Epidermal melanocyte (primary cell): ENCODE measurements around the gene MGAT5B.

Experiments
- DNase-seq: peaks from one replicate; pipeline ENCODE4 v3.0.0; 2011; ENCODE audit warnings: low spot score; ENCODE audit not compliant: insufficient read length

Gene MGAT5B

GRCh38 chr17:76902476-76902875, 34.3 kb downstream of the MGAT5B start:
- no peak for DNase-seq

- no peak for DNase-seq
Observed at GRCh38 chr17:76903631-76904030, 35.4 kb downstream of the MGAT5B start.

- DNase-seq: no peak
Observed at GRCh38 chr17:76904116-76904515, 35.9 kb downstream of the MGAT5B start.

GRCh38 chr17:76905036-76905435, 36.8 kb downstream of the MGAT5B start:
- no peak for DNase-seq

DNA sequence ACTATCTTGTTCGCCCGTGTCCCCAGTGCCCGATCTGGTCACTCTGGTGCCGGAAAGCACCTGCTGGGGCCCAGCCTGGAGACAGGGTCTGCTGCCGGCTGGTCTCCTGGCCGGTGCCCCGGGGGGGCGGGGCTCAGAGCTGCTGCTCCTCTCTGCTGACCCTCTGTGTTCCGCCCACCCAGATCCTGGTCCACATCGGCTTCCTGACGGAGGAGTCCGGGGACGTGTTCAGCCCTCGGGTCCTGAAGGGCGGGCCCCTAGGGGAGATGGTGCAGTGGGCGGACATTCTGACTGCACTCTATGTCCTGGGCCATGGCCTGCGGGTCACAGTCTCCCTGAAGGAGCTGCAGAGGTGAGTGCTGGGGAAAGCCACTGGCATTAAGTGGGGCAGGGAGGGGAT, 37.6 kb downstream of the MGAT5B start:
- no peak for DNase-seq

- no peak for DNase-seq
Observed at GRCh38 chr17:76906463-76906862, 38.3 kb downstream of the MGAT5B start.

DNA sequence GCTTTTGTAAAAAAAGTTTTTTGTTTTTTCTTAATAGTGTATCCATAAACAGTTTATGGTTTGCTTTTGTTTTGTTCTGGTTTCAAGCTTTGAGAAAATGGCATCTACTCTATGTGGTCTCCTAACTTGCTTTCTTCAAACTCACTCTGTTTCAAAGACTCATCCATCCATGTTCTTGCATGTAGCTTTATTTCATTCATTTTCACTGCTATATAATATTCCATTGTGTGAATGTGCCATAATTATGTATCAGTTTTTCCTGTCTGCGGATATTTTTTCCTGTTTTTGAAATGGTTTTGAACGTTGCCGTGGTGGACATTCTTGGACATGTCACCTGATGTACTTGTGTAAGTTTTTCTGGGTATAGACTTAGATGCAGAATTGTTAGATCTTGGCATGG, 39.1 kb downstream of the MGAT5B start:
- no peak for DNase-seq

- DNase-seq: no peak
Observed at GRCh38 chr17:76909971-76910760, 42.0 kb downstream of the MGAT5B start.

DNA sequence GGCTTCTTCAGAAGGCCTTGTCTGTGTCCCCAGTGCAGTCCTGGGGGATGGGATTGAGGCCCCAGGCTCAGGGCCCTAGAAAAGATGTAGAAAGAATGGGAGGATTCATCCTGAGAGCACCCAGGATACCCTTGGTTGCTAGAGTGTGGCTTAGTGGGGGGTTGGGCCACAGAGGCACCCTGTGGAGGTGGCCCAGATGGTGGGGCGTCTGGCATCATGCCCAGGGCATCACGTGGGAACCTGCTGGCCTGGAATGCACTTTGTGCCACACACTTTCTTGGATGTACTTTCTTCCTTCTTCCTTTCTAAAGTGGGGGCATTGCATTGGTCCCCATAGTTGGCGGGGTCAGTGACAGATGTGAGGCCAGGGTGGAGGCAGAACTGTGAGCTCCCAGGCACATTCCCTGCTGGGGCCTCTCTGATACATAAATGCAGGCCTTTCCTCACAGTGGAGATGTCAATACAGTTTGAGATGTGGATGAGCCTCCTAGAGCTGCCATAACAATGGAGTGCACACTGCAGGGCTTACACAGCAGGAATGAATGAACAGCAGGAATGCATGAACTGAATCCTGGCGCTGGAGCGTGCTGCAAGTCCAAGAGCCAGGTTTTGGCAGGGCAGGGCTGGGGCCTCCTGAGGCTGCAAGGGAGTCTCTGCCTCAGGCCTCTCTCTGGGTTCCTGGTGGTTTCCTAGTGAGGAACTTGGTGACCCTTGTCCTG, 43.3 kb downstream of the MGAT5B start:
- DNase-seq: no peak

GRCh38 chr17:76912421-76913164, 44.4 kb downstream of the MGAT5B start:
- DNase-seq: no peak

- no peak for DNase-seq
Observed at GRCh38 chr17:76914937-76915336, 46.7 kb downstream of the MGAT5B start.

DNA sequence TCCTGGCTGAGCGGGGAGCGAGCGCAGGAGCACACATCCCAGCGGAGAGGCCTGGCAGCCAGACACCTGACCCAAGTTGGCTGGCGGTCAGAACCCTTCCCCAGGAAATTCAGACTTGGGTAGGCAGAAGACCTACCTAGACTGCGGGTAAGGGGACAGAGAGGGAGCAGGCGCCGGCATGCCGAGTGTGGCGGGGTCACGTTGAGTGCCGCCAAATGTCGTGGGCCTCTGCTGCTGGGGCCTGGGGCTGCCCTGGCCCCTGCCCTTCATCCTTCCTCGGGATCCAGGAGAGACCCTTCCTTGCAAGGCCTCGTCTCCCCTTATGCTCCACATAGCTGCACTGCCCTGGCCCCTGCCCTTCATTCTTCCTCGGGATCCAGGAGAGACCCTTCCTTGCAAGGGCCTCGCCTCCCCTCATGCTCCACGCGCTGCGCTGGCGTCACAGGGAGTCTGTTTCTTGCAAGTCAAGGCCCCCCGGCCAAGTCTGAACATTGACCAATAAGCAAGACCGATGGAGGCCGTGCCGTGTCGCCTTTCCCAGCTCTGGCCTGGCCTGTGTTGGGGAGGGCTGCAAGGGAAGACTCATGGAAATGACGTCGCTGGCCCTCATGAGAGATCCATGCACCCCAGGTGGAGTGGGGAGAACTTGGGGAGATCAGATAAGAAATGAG, 47.8 kb downstream of the MGAT5B start:
- no peak for DNase-seq

DNA sequence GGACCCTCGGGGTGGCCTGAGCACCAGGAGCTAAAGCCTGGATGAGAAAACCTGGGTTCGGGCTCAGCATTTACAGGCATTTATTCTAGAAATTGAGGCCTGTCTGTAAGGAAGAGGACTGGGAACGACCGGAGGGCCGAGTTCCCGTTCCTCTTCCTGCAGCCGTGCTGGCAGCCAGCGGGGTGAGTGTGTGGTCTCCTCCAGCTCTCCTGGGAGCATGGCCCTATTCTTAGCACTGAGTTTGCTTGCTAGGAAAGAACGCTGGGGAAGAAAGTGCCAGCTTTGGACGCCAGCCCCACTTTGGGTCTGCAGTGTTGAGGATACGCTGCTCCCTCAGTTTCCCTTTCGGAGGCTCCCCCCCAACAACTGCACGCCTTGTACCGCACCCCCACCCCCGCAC, 49.6 kb downstream of the MGAT5B start:
- DNase-seq: no peak

GRCh38 chr17:76918811-76919210, 50.6 kb downstream of the MGAT5B start:
- no peak for DNase-seq

- no peak for DNase-seq
Observed at GRCh38 chr17:76920364-76921139, 52.3 kb downstream of the MGAT5B start.

- no peak for DNase-seq
Observed at GRCh38 chr17:76921340-76922036, 53.3 kb downstream of the MGAT5B start.

- DNase-seq: no peak
Observed at GRCh38 chr17:76922084-76922483, 53.9 kb downstream of the MGAT5B start.

GRCh38 chr17:76922967-76923366, 54.8 kb downstream of the MGAT5B start:
- no peak for DNase-seq

DNA sequence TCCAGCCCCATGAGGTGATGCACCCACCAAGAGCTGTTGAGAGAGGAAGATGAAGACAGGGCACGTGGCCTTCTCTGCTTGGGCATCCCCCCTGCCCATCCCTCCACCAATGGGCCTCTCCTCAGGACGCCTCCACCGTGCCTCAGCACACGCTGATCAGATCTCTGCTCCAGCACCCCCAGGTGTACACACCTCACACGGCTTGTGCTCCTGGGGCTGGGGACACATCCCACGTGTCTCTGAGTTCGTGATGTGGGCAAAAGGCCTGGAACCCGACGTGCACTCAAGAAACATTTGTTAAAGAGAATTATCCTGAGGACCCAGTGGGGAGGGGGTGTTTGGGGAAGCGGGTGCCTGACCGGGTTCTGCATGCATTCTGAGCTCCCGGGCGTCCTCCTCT, 55.3 kb downstream of the MGAT5B start:
- no peak for DNase-seq
